ENCODE results near the gene CEP128.

The CEP128 gene

DNA sequence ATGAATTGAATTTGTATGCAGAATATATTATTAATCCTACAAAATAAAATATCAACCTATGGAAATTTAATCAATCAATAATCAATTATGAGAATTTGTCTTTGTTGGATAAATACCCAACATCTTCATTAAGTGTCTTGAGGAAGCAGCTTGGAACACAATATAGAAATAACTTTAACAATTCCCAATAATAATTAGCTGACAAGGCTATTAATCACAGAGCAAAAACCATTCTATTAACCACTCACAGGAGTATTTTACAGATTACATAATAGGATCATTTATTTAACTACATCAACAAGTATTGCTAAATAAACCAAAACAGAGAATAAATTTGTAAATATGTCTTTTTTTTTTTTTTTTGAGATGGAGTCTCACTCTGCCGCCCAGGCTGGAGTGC is 190.3 kb downstream of the CEP128 start:
- H3K4me2 ChIP-seq (ENCODE audit: low read length): no peak overlapping the region
- no peaks in the 10 kb centered on the region for H3K9me2 ChIP-seq (replicated peaks; ENCODE audit: control insufficient read depth, low read length)
- H3K79me2 ChIP-seq (ENCODE audit: control insufficient read depth, low read length): no peaks in the 10 kb centered on the region
- H3K27ac ChIP-seq (ENCODE audit: low read depth, low read length): no peak overlapping the region
- H3F3A ChIP-seq (ENCODE audit: control insufficient read depth, insufficient read depth): no peaks in the 10 kb centered on the region
- no peaks in the 10 kb centered on the region for H3K27me3 ChIP-seq (ENCODE audit: control insufficient read depth, low read length)
- no peaks in the 10 kb centered on the region for H3K4me1 ChIP-seq (ENCODE audit: control insufficient read depth, low read length)
- TF ChIP-seq, protein P1, sequence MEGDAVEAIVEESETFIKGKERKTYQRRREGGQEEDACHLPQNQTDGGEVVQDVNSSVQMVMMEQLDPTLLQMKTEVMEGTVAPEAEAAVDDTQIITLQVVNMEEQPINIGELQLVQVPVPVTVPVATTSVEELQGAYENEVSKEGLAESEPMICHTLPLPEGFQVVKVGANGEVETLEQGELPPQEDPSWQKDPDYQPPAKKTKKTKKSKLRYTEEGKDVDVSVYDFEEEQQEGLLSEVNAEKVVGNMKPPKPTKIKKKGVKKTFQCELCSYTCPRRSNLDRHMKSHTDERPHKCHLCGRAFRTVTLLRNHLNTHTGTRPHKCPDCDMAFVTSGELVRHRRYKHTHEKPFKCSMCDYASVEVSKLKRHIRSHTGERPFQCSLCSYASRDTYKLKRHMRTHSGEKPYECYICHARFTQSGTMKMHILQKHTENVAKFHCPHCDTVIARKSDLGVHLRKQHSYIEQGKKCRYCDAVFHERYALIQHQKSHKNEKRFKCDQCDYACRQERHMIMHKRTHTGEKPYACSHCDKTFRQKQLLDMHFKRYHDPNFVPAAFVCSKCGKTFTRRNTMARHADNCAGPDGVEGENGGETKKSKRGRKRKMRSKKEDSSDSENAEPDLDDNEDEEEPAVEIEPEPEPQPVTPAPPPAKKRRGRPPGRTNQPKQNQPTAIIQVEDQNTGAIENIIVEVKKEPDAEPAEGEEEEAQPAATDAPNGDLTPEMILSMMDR (IDR thresholded peaks at IDR 0.05; ENCODE audit: low read depth, low read length, poor library complexity, severe bottlenecking): no peak
- no peak for TF ChIP-seq EZH2phosphoT487 (IDR thresholded peaks at IDR 0.05; ENCODE audit: borderline replicate concordance, low read length)
- H3K36me3 ChIP-seq (ENCODE audit: control insufficient read depth, low read length): peaks cover 11% of the 10 kb centered on the region
- H4K20me1 ChIP-seq (ENCODE audit: control insufficient read depth, insufficient read depth, low read depth, low read length): no peaks in the 10 kb centered on the region
- no peak overlapping the region for H3K4me3 ChIP-seq (ENCODE audit: low read length)
- H3K9me3 ChIP-seq (ENCODE audit: control insufficient read depth, insufficient read depth, low read length): no peaks in the 10 kb centered on the region

DNA sequence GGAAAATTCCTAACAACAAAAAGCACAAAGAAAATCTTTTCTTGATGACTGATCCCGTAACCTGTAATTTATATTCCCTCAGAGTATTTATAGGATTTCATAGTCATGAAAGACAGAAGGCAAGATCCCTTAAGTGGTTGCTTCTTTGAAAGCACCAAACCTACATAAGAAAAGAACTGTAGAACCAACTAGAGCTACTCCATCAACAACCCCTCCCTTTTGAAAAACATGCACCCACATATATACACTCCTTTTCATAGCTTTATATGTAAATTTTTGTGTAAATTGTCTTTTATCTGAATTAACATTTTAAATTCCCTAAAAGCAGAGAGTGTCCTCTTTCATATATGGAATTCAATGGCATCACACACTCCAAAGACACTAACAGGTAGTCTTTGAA is 215.3 kb downstream of the CEP128 start:
- Histone ChIP-seq H3K4me2 (ENCODE audit: low read length) (no peak overlapping the region), H3K9me3 (ENCODE audit: control insufficient read depth, insufficient read depth, low read length) (no peaks in the 10 kb centered on the region), H3K27me3 (ENCODE audit: control insufficient read depth, low read length) (no peaks in the 10 kb centered on the region), H3K36me3 (ENCODE audit: control insufficient read depth, low read length) (no peaks in the 10 kb centered on the region), H3K27ac (ENCODE audit: low read depth, low read length) (no peak overlapping the region), H3K79me2 (ENCODE audit: control insufficient read depth, low read length) (no peaks in the 10 kb centered on the region), H3K4me3 (ENCODE audit: low read length) (no peak overlapping the region), H3F3A (ENCODE audit: control insufficient read depth, insufficient read depth) (no peaks in the 10 kb centered on the region), H3K4me1 (ENCODE audit: control insufficient read depth, low read length) (no peaks in the 10 kb centered on the region), H4K20me1 (ENCODE audit: control insufficient read depth, insufficient read depth, low read depth, low read length) (no peaks in the 10 kb centered on the region), H3K9me2 (replicated peaks; ENCODE audit: control insufficient read depth, low read length) (no peaks in the 10 kb centered on the region)
- TF ChIP-seq EZH2phosphoT487 (IDR thresholded peaks at IDR 0.05; ENCODE audit: borderline replicate concordance, low read length): no peak
- TF ChIP-seq, protein P1 (IDR thresholded peaks at IDR 0.05; ENCODE audit: low read depth, low read length, poor library complexity, severe bottlenecking): no peak

DNA sequence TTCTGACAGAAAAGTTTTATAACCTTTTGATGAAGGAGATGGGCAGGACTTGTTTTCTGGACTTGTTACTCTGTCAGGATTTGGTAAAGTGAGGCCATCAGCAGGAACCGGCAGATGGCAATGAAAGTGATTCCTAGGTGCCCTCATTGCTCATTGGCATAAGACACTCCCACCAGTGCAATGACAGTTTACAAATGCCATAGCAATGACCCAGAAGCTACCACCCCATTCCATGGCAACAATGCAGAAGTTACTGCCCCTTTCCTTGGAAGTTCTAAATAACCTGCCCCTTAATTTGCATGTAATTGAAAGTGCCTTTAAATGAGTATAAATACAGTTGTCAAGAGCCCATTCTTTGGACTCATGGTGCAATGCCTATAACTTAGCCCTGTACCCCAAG is 222.6 kb downstream of the CEP128 start:
- Histone ChIP-seq H3F3A (ENCODE audit: control insufficient read depth, insufficient read depth) (no peaks in the 10 kb centered on the region), H3K4me3 (ENCODE audit: low read length) (no peak overlapping the region), H3K79me2 (ENCODE audit: control insufficient read depth, low read length) (no peaks in the 10 kb centered on the region), H3K27ac (ENCODE audit: low read depth, low read length) (no peak overlapping the region), H3K9me2 (replicated peaks; ENCODE audit: control insufficient read depth, low read length) (no peaks in the 10 kb centered on the region), H3K9me3 (ENCODE audit: control insufficient read depth, insufficient read depth, low read length) (no peaks in the 10 kb centered on the region), H3K4me1 (ENCODE audit: control insufficient read depth, low read length) (no peaks in the 10 kb centered on the region), H3K36me3 (ENCODE audit: control insufficient read depth, low read length) (no peaks in the 10 kb centered on the region), H3K27me3 (ENCODE audit: control insufficient read depth, low read length) (no peaks in the 10 kb centered on the region), H3K4me2 (ENCODE audit: low read length) (no peak overlapping the region), H4K20me1 (ENCODE audit: control insufficient read depth, insufficient read depth, low read depth, low read length) (no peaks in the 10 kb centered on the region)
- TF ChIP-seq EZH2phosphoT487 (IDR thresholded peaks at IDR 0.05; ENCODE audit: borderline replicate concordance, low read length): no peak
- TF ChIP-seq, protein P1 (IDR thresholded peaks at IDR 0.05; ENCODE audit: low read depth, low read length, poor library complexity, severe bottlenecking): no peak

- Histone ChIP-seq H3K9me2 (replicated peaks; ENCODE audit: control insufficient read depth, low read length) (no peaks in the 10 kb centered on the region), H3K4me2 (ENCODE audit: low read length) (no peak overlapping the region), H3K9me3 (ENCODE audit: control insufficient read depth, insufficient read depth, low read length) (no peaks in the 10 kb centered on the region), H3F3A (ENCODE audit: control insufficient read depth, insufficient read depth) (no peaks in the 10 kb centered on the region), H4K20me1 (ENCODE audit: control insufficient read depth, insufficient read depth, low read depth, low read length) (no peaks in the 10 kb centered on the region), H3K4me3 (ENCODE audit: low read length) (no peak overlapping the region), H3K79me2 (ENCODE audit: control insufficient read depth, low read length) (no peaks in the 10 kb centered on the region), H3K36me3 (ENCODE audit: control insufficient read depth, low read length) (no peaks in the 10 kb centered on the region), H3K4me1 (ENCODE audit: control insufficient read depth, low read length) (no peaks in the 10 kb centered on the region), H3K27me3 (ENCODE audit: control insufficient read depth, low read length) (no peaks in the 10 kb centered on the region), H3K27ac (ENCODE audit: low read depth, low read length) (no peak overlapping the region)
- TF ChIP-seq, protein P1 (IDR thresholded peaks at IDR 0.05; ENCODE audit: low read depth, low read length, poor library complexity, severe bottlenecking): no peak
- no peak for TF ChIP-seq EZH2phosphoT487 (IDR thresholded peaks at IDR 0.05; ENCODE audit: borderline replicate concordance, low read length)
Observed at GRCh38 chr14:80714474-80714873, 227.1 kb downstream of the CEP128 start.
